GM18507 (cell line): ENCODE data around the gene GOLGA6L4.
"Not testable (repeated sequence)": the region's sequence is repeated elsewhere in the genome, so short reads cannot be mapped to it uniquely, and the experiment has no call there.

ENCODE experiments used
- DNase-seq: peaks from one replicate; pipeline ENCODE4 v3.0.0; 2011; ENCODE audit warnings: low read depth; ENCODE audit not compliant: insufficient read length; ENCODE audit errors: extremely low spot score
- FAIRE-seq: peaks from 2 replicates; lab custom pipeline; 2011; peaks lifted over from hg19 to GRCh38; lab: Jason Lieb, UNC

GOLGA6L4 gene, protein sequence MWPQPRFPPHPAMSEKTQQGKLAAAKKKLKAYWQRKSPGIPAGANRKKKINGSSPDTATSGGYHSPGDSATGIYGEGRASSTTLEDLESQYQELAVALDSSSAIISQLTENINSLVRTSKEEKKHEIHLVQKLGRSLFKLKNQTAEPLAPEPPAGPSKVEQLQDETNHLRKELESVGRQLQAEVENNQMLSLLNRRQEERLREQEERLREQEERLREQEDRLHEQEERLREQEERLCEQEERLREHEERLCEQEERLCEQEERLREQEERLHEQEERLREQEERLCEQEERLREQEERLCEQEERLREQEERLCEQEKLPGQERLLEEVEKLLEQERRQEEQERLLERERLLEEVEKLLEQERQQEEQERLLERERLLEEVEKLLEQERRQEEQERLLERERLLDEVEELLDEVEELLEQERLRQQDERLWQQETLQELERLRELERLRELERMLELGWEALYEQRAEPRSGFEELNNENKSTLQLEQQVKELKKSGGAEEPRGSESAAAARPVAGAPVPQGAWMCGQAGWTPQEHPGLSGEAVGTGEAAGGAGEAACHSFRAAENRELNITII

DNA sequence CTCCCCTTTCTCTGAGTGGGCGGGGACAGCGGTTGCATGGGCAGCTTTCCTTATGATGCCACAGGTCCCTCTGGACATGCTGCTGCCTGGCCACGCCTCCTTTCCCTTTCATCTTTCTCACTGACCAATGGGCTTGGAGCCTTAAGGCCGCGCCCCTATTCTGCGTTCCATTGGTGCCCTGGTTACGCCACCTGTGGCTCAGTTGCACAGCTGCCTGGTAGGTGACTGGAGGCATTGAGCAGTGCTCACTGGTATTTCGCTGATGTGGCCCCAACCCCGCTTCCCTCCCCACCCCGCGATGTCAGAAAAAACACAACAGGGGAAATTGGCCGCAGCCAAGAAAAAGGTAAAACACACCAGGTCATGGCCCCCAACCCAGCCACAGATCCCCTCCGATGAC lies at the start of gene GOLGA6L4:
GOLGA6L4 (plus strand) TSS at position 201 of the 400 bp plus-strand sequence; CDS start at position 263, 62 bp downstream.
- not testable (repeated sequence) for FAIRE-seq, DNase-seq

DNA sequence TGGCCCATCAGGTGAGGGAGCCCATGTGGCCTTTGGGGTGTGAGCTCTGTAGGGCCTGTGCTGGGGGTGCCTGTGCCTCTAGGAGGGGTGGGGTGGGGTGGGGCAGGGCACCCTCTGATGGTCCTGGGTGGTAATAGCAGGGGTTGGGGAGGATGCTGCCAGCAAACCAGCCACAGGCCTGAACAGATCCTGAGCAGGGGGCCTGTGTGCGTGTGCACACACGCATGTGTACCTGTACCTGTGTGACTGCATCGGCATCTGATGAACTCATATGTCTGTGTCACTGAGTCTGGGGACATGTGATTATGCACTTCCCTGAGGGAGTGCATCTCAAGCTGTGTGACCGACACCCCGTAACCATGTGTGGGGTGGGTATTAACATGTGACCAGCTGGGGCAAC lies 42.6 kb upstream of the GOLGA6L4 start:
- DNase-seq, FAIRE-seq: not testable (repeated sequence)

DNA sequence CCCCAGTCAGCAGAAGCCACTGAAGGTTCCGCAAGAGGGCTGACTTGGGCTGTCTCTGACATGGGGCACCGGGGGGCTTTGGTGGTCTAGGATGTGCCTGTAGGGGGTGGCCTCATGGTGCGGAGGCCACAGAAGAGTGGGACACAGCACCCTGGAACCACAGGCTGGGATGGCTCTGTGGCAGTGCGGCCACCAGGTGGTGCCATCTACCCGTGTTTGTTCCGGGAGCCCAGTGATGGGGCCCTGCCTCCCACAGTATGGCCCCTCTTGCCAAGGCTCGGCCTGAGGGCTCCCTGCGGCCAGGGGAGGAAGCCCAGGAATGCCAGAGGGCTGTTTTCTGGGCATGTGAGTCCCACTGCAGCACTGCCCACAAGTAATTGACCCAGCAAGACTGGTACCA lies 40.0 kb upstream of the GOLGA6L4 start:
- FAIRE-seq, DNase-seq: not testable (repeated sequence)

DNA sequence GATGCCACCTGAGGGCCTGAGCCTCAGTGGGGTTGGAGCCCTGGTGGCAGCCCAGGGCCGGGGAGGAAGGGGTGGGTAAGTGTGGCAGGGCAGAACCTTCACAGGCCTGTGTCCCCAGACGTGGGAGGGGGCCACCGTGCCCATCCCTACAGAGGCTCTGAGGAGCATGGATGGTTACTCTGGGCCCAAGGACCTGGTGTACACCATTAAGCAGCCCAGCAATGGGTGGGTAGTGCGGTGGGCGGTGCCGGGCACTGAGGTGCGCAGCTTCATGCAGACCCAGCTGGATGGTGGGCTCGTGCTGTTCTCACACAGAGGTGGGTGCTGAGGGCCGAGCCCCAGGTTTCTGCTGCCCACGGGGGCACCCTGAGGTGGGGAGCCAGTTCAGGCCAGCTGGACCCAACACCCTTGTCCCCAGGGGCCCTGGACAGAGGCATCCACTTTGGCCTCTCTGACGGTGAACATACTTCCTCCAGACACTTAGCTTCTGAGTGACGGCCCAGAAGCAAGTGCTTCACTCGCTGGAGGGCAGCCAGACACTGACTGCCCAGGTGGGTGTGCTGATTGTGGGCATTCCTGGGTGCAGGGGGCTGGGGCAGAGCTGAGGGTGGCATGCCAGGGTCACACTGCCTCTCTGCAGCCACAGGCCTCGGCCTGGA lies 38.9 kb upstream of the GOLGA6L4 start:
- DNase-seq, FAIRE-seq: not testable (repeated sequence)

DNA sequence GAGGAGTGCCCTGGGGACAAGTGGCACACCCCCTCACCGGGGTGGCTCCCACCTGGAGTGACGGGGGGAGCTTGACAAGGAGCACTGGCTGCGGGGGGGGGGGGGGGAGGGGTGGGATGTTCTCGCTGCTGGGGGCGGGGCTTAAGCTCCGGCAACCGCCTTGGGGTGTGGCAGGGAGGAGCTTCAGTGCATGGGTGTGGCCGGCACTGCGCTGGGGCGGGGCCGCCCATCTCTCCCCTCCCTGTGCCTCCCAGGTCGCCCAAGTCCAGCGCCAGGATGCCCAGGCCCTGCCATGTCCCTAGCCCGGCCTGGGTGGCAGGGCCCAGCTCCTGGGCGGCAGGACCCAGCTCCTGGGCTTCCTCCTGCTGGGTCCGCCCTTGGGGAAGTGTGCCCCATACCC lies 35.7 kb upstream of the GOLGA6L4 start:
- not testable (repeated sequence) for DNase-seq, FAIRE-seq

DNA sequence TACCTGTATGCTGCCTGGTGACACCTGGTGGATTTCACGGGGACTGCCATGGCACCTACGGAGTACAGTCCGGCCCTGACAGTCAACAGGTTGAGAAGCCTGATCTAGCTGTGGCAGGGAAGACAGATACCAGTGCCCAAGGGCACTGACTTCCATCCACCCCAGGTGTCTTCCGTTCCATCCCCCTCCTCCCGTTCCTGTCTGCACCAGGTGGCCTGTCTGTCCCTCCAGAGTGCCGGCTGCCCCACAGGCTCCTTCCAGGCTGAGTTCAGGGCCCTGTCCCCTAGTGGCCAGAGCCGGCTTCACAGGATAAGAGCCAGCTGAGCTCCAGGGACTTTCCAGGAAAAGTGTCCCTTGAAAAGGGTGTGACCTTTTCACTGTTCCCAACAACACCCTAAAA lies 10.9 kb downstream of the GOLGA6L4 start:
- not testable (repeated sequence) for FAIRE-seq, DNase-seq
